Thoracic aorta (tissue), 2 donors: ENCODE results near the gene TNFRSF18. TPM values are rescaled to one million over a fixed set of nuclear protein-coding genes. Genes with fewer than 3 reads are reported as not detected.

Source experiments
- ATAC-seq: fragments of 150-250 bp; one replicate; pipeline ENCODE4 v1.8.0; 2017; ENCODE audit warnings: low read depth; ENCODE audit not compliant: insufficient number of reproducible peaks, low FRiP score
- DNase-seq: peaks from one replicate; pipeline ENCODE4 v3.0.0-alpha.2; 2020; ENCODE audit warnings: low spot score
- H3K27ac ChIP-seq, 2 donors: fragments of 200-600 bp; sonication (generic); 1 replicate in 1 of 2; 2 replicates in 1 of 2; pipeline ENCODE4 v1.5.1; 2016; ENCODE audit warnings: mild to moderate bottlenecking in 2 of 2, moderate library complexity in 2 of 2
- H3K27me3 ChIP-seq: fragments of 200-600 bp; sonication (generic); replicated peaks from 2 replicates; pipeline ENCODE4 v1.6.0; 2016; ENCODE audit warnings: mild to moderate bottlenecking; ENCODE audit not compliant: insufficient read depth
- H3K36me3 ChIP-seq: fragments of 200-600 bp; sonication (generic); one replicate; pipeline ENCODE4 v1.5.1; 2016
- H3K4me1 ChIP-seq, 2 donors: fragments of 200-600 bp; sonication (generic); 1 replicate in 1 of 2; 2 replicates in 1 of 2; pipeline versions ENCODE4 v1.5.1 to v1.6.0; 2016; ENCODE audit warnings: low read depth in 2 of 2, mild to moderate bottlenecking in 1 of 2; ENCODE audit not compliant: control insufficient read depth in 1 of 2
- H3K4me3 ChIP-seq: fragments of 200-600 bp; sonication (generic); 2 replicates; pipeline ENCODE4 v1.5.1; 2016; ENCODE audit warnings: mild to moderate bottlenecking
- H3K9me3 ChIP-seq: fragments of 200-600 bp; sonication (generic); 2 replicates; pipeline ENCODE4 v1.5.1; 2016
- total RNA-seq, 2 donors: library from RNA; depleted of rRNA; stranded (reverse); fragments of >200 nt; gene quantifications; one replicate each; pipeline versions ENCODE4 v1.1.0 to v1.2.3, GENCODE V29; 2016
- TF ChIP-seq, protein P1 (sequence below): fragments of 200-600 bp; sonication (generic); IDR thresholded peaks from one replicate; pipeline ENCODE4 v1.5.1; 2019; ENCODE audit warnings: antibody characterized with exemption

Gene TNFRSF18
- total RNA-seq, 2 donors from 2014 or later, result 1.3 TPM; not detected in 1

GRCh38 chr1:1221887-1222574 is 15.6 kb upstream of the TNFRSF18 start:
- H3K36me3 ChIP-seq, result peaks cover 59% of the 10 kb centered on the region
- TF ChIP-seq, protein P1, sequence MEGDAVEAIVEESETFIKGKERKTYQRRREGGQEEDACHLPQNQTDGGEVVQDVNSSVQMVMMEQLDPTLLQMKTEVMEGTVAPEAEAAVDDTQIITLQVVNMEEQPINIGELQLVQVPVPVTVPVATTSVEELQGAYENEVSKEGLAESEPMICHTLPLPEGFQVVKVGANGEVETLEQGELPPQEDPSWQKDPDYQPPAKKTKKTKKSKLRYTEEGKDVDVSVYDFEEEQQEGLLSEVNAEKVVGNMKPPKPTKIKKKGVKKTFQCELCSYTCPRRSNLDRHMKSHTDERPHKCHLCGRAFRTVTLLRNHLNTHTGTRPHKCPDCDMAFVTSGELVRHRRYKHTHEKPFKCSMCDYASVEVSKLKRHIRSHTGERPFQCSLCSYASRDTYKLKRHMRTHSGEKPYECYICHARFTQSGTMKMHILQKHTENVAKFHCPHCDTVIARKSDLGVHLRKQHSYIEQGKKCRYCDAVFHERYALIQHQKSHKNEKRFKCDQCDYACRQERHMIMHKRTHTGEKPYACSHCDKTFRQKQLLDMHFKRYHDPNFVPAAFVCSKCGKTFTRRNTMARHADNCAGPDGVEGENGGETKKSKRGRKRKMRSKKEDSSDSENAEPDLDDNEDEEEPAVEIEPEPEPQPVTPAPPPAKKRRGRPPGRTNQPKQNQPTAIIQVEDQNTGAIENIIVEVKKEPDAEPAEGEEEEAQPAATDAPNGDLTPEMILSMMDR, result no peak
- no peak overlapping the region for H3K4me3 ChIP-seq
- no peaks in the 10 kb centered on the region for H3K9me3 ChIP-seq
- no peaks in the 10 kb centered on the region for H3K4me1 ChIP-seq
- H3K27me3 ChIP-seq, result no peaks in the 10 kb centered on the region
- ATAC-seq, result no peak
- no peak for DNase-seq
- no peak overlapping the region for H3K27ac ChIP-seq

- no peak for DNase-seq
- Histone ChIP-seq H3K36me3 (peaks cover 59% of the 10 kb centered on the region), H3K9me3 (no peaks in the 10 kb centered on the region), H3K27ac (no peak overlapping the region), H3K4me3 (no peak overlapping the region), H3K4me1 (no peaks in the 10 kb centered on the region), H3K27me3 (no peaks in the 10 kb centered on the region)
- ATAC-seq, result no peak
- TF ChIP-seq, protein P1, result no peak
Measured at GRCh38 chr1:1220197-1220596, 13.8 kb upstream of the TNFRSF18 start.

GRCh38 chr1:1219341-1219740 is 12.9 kb upstream of the TNFRSF18 start:
- no peak for ATAC-seq

GRCh38 chr1:1218524-1219200 is 12.3 kb upstream of the TNFRSF18 start:
- ATAC-seq, result no peak
- TF ChIP-seq, protein P1, result no peak
- H3K36me3 ChIP-seq, result peaks cover 50% of the 10 kb centered on the region
- H3K27ac ChIP-seq, result no peak overlapping the region
- no peaks in the 10 kb centered on the region for H3K27me3 ChIP-seq
- DNase-seq, result no peak
- H3K4me3 ChIP-seq, result no peak overlapping the region
- H3K9me3 ChIP-seq, result no peaks in the 10 kb centered on the region
- no peaks in the 10 kb centered on the region for H3K4me1 ChIP-seq

More at GRCh38 chr1:1219341-1219740, 12.9 kb upstream of the TNFRSF18 start:
- Histone ChIP-seq H3K27me3 (no peaks in the 10 kb centered on the region), H3K4me1 (no peaks in the 10 kb centered on the region), H3K36me3 (peaks cover 52% of the 10 kb centered on the region), H3K27ac (no peak overlapping the region), H3K4me3 (no peak overlapping the region), H3K9me3 (no peaks in the 10 kb centered on the region)
- no peak for DNase-seq
- TF ChIP-seq, protein P1, result no peak

DNA sequence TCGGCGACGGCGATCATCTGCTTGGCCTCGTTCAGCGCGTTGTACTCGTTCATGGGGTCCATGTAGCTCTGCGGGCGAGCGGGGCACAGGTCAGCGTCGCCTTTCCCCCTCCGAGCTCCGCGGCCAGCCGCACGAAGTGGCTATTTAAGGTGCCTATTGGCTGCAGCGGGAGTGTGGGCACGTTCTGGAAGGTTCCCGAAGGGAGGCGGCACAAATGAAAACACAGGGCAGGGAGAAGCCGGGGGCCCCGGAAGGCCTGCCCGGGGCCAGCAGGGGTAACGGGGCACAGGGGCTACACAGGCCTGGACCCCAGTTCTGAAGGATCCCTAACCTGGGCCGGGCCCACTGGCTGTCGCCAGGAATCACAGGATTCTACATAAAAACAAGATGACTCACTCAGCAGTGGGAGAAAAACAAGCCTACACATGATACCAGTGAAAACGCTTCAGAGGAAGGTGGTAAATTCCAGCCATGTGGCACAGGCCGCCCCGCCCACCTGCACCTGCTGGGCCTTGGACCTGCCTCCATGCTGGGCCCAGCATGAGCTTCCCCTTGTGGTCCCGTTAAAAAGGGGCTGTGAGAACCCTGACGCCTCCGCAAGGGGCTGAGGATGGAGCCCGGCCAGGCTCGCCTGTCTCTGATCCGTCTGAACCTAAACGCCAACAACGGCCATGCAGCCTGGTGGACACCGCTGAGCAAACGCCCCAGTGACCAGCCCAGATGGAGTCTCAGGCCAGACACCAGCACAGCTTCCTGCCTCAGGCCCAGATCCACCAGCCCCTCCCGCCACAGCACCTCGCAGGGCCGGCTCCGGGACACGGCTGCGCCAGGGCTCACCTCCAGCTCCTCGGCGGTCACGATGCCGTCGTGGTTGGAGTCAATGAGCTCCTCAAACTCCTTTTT is 11.5 kb upstream of the TNFRSF18 start:
- H3K27me3 ChIP-seq, result no peaks in the 10 kb centered on the region
- ATAC-seq (no peak), DNase-seq (no peak)
- H3K27ac ChIP-seq, result no peak overlapping the region
- TF ChIP-seq, protein P1, result no peak
- no peak overlapping the region for H3K4me3 ChIP-seq
- H3K9me3 ChIP-seq, result no peaks in the 10 kb centered on the region
- H3K4me1 ChIP-seq, result no peaks in the 10 kb centered on the region
- H3K36me3 ChIP-seq, result peaks cover 44% of the 10 kb centered on the region
